ENCODE results near the gene SLC22A7.

The SLC22A7 gene

DNA sequence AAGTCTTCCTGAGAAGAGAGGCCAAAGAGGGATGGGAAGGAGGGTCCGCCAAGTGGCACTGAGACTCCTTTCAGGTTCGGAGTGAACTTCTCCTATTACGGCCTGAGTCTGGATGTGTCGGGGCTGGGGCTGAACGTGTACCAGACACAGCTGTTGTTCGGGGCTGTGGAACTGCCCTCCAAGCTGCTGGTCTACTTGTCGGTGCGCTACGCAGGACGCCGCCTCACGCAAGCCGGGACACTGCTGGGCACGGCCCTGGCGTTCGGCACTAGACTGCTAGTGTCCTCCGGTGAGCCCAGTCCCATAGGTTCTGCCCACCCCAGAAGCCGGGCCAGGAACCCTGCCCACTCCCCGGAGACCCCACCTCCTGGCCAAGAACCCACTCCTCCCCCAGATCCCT lies 4.1 kb downstream of the SLC22A7 start:
- TF ChIP-seq, protein P1, sequence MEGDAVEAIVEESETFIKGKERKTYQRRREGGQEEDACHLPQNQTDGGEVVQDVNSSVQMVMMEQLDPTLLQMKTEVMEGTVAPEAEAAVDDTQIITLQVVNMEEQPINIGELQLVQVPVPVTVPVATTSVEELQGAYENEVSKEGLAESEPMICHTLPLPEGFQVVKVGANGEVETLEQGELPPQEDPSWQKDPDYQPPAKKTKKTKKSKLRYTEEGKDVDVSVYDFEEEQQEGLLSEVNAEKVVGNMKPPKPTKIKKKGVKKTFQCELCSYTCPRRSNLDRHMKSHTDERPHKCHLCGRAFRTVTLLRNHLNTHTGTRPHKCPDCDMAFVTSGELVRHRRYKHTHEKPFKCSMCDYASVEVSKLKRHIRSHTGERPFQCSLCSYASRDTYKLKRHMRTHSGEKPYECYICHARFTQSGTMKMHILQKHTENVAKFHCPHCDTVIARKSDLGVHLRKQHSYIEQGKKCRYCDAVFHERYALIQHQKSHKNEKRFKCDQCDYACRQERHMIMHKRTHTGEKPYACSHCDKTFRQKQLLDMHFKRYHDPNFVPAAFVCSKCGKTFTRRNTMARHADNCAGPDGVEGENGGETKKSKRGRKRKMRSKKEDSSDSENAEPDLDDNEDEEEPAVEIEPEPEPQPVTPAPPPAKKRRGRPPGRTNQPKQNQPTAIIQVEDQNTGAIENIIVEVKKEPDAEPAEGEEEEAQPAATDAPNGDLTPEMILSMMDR (IDR thresholded peaks at IDR 0.05) = no peak

DNA sequence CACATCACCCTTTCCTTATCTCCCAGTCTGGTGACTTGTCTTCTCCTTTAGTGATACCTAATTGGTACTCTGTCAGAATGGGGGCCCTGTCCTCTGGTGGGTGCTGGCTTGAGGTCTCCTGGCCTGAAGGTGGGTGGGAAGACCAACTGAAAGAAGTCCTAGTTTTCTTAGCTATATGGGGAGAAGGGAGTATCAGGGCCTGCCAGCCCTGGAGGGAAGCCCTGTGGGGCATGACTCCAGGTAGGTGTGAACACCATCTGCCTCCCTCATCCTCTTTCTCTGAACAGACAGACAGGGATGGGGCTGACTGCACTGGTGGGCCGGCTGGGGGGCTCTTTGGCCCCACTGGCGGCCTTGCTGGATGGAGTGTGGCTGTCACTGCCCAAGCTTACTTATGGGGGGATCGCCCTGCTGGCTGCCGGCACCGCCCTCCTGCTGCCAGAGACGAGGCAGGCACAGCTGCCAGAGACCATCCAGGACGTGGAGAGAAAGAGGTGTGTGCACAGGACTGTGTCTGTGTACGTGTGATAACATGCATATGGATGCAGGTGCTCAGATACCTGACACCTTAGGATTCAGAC lies 5.8 kb downstream of the SLC22A7 start:
- TF ChIP-seq, protein P1 (IDR thresholded peaks at IDR 0.05) = no peak

DNA sequence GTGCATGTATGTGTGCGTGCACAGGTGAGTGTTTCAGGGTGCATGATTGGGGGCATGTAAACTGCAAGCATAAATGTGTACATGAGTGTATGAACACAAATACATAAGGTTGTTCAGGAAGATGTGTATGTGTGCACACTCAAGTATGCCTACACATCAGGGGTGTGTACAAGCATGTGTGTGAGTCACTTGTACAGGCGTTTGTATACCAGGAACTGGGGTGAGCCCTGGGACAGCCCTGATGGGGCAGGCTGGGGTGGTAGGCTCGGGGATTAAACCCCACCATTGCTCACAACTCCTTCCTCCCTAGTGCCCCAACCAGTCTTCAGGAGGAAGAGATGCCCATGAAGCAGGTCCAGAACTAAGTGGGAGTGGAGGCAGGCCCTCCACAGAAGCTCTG lies 6.3 kb downstream of the SLC22A7 start:
- TF ChIP-seq, protein P1 (IDR thresholded peaks at IDR 0.05) = no peak

DNA sequence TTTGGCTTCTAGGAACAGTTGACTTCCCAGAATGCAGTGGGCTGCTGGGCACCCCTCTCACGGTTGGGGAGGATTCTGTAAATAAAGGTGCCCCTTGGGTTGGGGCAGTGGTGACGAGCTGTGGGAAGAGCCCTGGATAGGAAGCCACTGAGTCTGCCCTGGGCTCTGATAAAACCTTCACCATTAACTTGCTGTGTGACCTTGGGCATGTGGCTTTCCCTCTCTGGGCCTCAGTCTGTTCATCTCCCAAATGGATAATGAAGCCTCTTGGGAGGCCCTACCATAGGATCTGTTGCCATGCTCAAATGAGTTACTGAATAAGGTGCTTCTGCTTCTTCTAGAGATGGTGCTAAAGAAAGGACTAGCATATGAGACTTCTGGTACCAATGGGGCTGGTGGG lies 6.8 kb downstream of the SLC22A7 start:
- TF ChIP-seq, protein P1 (IDR thresholded peaks at IDR 0.05) = no peak

DNA sequence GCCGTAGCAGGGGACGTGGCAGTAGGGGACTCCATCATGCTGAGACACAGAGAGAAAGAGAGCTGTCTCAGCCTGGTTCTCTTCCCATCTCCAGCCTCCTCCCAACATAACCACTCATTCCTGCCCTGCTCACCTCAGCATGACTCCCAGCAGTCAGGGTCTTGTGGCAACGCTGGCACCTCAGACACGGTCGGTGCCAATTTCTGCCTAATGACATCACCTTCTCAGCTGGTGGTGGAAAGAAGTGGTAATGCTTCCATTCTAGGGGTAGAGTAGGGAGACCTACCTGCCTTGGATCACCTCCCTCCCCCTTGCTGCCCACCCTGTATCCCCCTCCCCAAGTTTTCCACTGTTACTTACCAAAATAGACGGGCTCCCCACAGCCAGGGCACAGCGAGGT lies 8.0 kb downstream of the SLC22A7 start:
- TF ChIP-seq, protein P1 (IDR thresholded peaks at IDR 0.05) = no peak

DNA sequence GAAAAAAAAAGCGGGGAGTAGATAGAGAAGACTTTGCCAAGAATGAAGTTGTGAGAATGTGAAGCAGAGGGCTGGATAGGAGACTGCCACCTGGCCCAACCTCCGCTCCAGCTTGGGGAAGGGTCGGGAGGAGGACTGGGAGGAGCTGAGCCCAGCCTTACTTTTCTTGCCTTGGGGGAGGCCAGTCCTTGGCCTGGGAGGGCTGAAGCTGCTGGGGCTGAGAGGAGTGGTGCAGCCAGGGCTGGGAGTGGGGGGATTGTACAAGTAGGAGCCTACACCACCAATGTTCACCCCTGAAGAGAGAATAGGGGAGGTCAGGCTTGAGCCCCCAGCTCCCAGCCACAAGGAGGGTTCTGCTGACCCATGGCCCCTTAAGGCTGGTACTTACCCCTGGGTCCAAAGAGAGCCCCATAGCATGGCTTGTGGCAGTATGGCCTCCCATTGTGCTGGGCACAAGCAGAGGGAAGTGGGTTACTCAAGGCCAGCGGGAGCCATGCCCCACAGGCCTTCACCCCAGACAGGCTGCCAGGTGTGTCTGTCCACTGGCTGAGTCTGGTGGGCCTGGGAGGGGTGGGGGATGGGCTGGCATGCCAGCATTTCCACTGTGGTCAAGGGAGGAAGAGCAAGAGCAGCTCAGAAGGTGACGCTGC lies 9.5 kb downstream of the SLC22A7 start:
- TF ChIP-seq, protein P1 (IDR thresholded peaks at IDR 0.05) = no peak

DNA sequence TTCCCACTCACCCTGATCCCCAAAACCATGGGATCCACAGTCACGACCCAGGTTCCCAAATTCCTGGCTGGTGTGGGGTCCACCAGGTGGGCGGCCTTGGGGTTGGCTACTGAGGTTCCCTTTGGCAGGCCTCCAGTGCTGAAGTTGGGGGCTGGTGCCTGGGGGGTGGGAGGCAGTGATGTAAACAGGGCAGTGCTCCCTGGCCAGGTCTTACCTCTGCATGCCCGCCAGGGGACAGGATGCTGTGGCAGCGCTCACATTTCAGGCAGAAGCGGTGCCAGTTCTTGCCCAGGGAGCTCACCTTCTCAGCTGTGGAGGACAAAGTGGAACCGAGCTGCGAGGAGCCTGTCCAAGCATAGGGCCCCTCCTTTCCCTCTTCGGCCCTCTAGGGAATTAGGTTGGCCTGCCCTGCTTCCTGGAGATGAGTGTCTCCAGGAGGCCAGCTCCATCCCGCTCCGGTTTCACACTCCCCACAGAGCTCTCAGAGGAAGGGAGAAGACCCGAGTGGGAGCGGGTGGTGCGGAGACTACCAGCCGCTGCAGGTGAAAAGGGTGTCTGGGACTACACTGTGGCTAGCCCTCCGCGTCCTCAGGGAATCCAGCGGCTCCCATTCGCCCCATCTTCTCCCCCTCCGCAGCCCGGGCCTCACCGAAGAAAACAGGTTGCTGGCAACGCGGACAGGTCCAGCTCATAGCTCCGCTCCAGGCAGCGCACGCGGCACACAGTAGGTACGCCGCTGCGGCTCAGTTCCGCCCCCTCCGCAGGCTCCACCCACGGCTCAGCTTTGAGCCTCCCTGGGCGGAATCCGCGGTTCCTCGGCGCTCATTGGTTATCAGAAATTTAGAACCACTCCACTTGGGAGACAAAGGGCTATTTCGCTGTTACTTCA lies 10.3 kb downstream of the SLC22A7 start, which contains the start of gene CRIP3:
CRIP3 (minus strand) TSS at position 726 of the 889 bp plus-strand sequence; CDS start at position 692, 34 bp downstream.
- TF ChIP-seq, protein P1 (IDR thresholded peaks at IDR 0.05) = no peak
